Medulla oblongata (tissue), 1 donor: ENCODE measurements around the gene KCNA1.
"Not testable (repeated sequence)": the region's sequence is repeated elsewhere in the genome, so short reads cannot be mapped to it uniquely, and the experiment has no call there.

ENCODE experiments used
- DNase-seq: peaks from one replicate; pipeline ENCODE4 v3.0.0-alpha.2; 2015; ENCODE audit errors: extremely low spot score

The KCNA1 gene

DNA sequence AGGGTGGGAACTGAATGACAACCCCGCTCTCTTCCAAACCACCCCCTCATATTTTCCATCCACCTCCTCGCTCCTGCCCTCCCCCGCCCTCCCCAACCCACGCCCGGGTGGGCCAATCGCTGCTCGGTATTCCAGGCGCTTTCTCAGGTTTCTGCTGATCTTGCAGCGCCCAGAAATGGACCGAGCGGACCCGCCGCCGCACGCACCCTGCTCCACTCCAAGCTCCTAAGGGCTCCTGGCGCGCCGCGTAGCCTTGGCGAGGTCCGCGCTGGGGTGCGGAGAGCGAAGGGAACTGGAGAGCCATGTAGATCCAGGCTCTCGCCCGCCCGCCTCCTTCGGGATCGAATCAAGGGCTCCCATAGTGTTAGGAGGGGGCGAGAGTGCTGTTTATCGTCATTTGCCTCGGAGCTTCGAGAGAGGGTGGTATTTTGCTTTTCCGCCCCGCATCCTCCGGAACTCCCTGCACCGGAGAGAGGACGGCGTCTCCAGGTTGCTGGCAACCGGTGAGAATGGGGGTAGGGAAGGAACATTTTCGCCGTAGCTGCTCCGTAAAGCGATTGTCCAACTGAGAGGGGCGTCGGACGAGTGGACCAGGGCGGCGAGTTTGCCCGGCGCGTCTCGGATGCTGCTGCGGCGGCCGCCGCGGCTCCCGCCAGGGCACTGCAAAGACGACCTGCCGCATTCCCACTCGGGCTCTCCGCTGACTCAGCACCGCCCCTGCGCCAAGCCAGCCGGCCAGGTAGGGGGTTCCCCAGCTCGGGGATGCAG lies at the start of gene KCNA1:
Gene KCNA1 (plus strand): TSS at position 172 of the 768 bp plus-strand sequence. CDS start 1,474 bp downstream, outside the sequence.
- DNase-seq: no peak

DNA sequence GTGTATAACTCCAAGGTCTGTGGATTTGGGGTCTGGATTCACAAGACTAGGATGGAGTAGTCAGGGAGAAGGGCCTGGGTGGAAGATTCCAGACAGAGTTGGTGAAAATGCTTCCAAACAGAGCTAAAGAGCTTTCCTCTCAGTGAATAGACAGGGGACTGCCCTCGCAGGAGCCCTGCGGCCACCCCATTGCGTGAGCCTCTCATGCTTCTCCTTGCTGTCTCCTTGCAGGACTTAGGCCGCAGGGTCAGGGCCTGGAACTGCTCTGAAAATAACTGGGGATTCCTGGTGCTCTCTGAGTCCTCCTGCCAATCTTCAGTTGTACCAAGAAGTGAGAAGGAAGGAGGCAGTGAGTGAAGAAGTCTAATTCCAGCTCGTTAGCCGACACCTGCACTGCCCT lies 49.0 kb upstream of the KCNA1 start:
- no peak for DNase-seq

DNA sequence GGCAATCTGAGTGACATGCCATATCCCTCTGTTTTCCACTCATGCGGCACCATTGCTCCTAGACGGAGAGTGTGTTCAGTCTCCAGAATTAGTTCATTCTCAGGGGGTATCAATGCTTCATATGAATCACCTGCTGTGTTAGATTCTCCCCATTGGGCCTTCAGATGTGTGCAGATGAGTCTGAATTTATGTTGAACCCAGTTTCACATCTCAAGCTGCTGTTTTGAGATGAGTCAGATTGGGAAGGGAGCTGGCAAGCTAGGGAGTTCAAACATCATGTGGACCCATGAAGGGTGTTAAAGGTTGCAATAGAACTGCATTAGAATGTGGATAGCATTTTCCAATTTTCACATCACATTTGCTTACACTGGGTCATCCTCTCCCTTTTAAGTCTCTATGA lies 46.9 kb upstream of the KCNA1 start:
- DNase-seq: no peak

GRCh38 chr12:4864575-4864974 lies 45.1 kb upstream of the KCNA1 start:
- no peak for DNase-seq

DNA sequence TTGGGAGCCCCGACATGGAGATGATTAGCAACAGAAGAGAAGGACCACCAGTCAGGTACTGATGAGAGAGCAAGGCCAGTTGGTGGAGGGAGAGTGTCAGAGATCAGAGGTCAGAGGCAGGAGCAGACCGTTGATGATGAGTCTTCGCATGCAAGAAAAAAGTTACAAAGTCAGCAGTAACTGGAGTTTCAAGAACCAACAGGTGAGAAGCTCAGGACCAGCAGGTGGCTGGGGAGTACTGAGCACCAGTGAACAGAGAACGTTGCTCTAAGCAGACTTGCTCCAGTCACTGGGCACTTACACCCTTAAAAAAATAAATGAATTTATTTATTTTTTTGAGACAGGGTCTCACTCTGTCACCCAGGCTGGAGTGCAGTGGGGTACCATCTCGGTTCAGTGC lies 44.5 kb upstream of the KCNA1 start:
- no peak for DNase-seq

DNA sequence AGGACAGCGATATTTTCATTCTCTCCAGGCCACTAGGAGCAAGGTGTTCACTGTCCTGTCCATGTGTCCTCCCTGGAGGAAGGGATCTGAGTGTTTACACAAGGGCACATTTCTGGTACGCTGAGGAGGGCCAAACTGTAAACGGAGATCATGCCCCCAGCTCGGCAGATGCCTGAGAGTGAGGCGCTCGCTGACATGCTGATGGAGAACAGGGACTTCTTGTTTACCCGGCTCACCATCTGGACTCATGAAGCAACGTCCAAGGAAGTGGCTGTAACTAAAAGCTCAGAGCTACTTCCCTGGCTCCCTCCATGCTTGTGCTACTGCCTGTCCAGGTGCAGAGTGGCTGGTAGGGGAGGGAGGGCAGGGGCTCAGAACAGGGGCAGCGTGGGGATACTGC lies 43.4 kb upstream of the KCNA1 start:
- DNase-seq: no peak

GRCh38 chr12:4867384-4867783 lies 42.3 kb upstream of the KCNA1 start:
- no peak for DNase-seq

DNA sequence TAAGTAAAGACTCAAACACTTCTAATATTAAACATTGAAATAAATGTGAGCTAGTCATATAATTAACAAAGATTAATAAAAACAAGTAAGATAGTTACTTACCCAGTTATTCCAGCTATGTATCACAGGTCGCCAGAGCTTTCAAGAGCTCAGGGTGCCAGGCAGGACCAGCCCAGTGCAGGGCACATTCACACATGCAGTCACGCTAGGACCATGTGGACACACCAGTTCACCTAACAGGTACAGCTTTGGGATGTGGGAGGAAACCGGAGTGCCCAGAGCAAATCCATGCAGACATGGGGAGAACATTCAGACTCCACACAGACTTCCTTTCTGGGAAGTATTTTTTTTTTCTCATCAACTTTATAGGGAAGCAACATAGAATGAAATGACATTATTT lies 39.3 kb upstream of the KCNA1 start:
- DNase-seq: no peak

DNA sequence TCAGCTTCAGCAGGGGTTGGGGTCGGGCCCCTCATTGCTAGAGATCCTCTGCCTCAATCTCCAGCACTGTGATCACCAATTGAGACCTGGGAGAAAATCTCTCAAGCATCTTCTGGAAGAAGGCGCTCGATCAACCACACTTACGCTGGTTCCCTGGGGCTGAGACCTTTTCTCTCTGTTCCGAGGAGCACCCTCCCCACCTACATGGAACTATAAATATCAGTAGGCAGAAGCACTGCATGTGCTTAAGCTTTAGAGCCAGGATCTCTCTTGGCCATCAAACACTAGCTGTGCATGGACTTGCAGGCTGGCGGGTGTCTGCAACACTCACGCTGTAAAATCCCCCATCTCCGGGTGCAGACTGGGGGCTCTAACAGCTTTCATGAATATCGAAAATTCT lies 38.2 kb upstream of the KCNA1 start:
- no peak for DNase-seq

DNA sequence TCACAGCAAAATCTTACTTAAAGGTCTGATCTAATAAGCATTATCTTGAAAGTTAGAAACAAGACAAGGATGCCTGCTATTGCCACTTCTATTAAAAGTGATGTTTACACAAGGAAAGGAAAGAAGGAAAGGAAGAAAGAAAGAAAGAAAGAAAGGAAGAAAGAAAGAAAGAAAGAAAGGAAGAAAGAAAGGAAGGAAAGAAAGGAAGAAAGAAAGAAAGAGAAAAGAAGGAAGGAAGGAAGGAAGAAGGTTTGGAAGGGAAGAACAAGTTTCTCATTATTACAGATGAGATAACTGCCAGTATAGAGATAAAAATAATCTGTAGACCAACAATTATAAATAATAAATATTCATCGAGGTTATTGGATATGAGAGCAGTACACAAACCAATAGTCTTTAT lies 35.8 kb upstream of the KCNA1 start:
- no peak for DNase-seq

- DNase-seq: no peak
Measured at GRCh38 chr12:4874671-4875070, 35.0 kb upstream of the KCNA1 start.

- DNase-seq: not testable (repeated sequence)
Measured at GRCh38 chr12:4879481-4879880, 30.2 kb upstream of the KCNA1 start.

DNA sequence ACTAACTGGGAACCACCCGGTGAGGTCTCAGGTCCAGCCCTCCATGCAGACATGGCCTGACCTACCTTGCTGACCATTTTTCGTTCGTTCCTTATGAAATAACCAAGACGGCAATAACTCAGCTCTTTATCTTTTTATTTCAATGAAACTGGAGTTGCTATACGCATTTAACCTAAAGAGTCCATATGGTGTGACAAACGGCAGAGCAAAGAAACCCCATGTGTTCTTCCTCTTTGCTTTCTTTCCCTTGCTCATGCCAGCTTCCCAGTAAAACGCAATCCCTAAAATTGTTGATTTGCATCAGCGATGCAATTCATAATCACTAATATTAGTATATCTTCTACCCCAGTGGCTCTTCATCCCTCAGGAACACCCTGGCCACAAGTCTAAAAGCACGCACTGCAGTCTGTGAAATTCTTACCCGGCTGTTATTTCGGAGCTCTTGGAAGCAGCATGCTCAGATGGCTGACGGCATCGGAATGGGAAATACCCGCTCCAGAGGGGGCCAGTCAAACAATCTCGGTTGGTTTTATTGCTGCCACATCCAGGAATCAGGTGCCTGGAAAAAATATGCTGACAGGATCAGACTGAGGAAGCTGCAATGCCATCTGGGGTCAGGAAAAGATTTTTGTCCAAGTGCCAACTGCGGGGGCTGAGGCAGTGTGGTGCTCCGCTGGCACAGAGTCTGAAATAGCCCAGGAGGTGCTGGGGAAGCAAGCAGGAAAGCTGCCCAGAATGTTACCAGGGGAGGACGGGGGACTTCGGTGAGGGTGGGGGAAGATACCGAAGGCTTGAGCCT lies 28.2 kb upstream of the KCNA1 start:
- no peak for DNase-seq

DNA sequence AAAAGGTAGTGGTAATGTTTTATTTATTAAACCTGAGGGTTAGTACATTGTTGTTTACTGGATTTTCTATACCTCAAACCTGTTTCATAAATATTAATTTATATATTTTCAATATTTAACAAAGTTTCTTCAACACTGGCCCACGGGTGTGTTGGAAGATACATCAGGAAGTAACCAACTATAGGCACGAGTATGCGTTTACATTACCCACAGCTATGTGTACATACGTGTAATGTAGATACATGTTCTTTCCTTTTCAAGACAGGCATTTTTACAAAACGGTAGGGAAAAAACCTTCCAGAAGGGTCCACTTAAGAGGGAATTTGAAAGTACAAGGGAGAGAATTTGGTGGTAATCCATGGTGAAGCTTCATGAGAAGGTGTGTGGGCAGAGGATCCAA lies 17.8 kb upstream of the KCNA1 start:
- no peak for DNase-seq

DNA sequence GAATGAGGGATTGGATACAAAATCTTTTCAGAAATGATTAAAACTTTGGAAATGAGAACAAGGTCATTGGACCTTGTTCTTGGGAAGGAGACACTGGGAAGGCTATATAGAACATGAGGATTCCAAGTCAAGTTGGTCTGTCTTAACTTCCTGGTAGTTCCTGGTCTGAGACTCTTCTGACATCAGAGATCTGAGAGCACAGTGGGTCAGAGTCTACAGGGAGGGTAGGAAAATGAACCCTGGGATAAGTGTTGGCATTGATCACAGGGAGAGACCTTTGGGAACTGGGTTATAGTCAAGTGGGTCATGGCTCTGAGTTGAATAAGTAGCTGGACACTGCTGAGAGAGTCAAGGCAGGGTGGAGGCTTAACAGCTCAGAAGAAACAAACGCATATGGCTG lies 17.3 kb upstream of the KCNA1 start:
- DNase-seq: no peak

DNA sequence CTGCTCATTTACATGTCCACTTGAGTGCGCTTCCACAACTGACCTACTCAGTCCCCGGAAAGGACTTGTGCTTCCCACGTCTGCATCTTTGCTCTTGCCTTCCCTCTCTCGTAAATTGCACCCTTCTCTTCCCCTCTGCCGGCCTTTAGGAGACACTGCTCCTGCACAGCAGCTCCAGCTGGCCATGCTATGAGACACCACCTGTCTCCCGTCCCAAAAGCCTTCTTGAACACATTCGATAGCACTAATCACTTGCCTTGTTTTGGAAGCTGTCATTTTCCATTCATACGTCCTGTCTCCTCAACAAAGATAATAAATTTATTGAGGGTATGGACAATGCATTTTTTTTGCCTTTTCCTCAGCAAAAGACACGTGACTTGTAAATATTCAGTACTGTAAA lies 15.7 kb upstream of the KCNA1 start:
- DNase-seq: no peak

- DNase-seq: no peak
Measured at GRCh38 chr12:4899364-4899763, 10.3 kb upstream of the KCNA1 start.

DNA sequence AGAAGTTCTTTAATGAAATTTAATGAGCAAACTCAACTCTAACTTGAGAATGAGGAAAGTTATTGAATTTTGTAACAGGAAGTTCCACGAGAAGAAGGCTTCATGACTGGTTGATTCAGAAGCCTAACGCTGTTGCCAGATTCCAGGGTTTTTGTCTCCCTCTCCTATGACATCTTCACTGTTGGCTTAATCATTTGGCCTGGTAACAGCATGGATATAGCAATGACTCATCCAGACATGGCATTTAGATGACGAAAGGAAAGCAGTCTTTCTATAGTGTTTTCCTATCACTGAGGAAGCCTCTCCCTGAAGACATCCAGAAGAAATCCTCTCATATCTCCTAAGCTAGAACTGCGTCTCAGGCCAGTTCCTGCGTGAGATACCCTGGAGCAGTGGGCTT lies 9.4 kb upstream of the KCNA1 start:
- DNase-seq: no peak

DNA sequence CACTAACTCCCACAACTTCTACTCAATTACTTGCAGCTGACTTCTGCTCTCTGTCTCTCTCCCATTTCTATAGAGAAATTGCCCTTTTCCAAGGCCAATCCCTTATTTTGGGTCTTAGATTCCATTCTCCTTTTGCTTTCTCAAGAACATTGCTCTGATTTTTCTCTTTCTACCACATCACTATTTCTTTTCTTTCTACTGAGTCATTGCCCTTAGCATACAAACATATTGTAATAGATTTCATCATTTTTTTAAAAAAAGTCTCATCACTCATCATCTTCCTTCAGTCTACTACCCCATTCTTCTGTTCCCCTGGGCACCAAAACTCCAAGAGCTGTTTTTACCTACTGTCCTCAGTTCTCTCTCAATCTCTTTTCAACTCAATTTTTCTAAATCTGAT lies 4.4 kb upstream of the KCNA1 start:
- DNase-seq: no peak

DNA sequence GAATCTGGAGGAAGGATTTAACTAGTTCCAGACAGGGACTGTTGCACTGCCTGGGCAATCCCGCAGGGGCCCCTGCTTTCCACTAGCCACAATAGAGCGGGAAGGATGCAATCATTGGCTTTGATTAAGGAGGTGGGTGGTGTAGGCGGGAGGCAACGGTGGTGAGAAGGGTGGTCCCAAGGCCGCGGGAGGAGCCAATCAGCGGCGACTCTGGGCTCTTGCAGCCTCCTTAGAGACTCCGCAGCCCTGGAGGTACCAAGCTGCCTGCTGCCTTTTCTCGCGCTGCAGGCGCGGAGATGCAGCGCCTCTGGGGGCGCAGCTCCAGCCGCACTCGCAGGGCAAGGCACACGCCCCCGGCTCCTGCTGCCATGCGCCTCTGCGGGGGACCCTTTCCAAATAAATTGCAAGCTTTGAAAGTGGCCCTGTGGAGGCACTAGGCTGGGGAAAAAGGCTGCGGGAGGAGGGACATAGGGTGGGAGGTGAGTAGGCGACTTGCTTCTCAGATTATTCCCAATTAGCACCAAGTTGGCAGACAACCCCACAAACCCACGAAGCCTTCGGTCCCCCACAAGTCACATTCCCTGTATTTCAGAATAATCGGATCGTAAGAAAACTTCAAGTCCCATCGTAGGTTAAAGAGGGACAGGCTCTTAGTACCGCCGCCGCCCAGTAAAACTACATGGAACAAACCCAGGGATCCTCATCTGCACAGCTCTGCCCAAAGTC lies 858 bp upstream of the KCNA1 start:
- DNase-seq: no peak

DNA sequence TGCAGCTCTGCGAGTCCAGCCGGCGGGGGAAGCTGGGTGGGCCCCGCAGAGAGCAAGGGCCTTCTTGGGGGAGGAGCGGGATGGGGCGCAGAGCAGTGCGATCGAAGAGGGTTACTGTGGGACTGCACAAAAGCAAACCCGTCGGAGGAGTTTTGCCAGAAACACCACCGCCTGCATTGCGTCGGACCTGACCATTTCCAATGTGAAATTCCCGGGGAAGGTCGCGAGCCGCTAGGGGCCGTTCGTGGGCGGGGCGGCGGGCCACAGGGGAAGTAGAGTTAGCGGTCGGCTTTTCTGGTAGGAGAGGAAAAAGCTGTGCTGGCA lies 333 bp upstream of the KCNA1 start:
- no peak for DNase-seq

- DNase-seq: no peak
Measured at GRCh38 chr12:4910502-4911315, 1.0 kb downstream of the KCNA1 start.
